Mammary epithelial cell (primary cell): Measurements from ENCODE around the gene CD2AP.

Source experiments
- EZH2 ChIP-seq: IDR thresholded peaks from 2 replicates; pipeline ENCODE4 v1.6.1; 2012; ENCODE audit warnings: low read length, inconsistent platforms, borderline replicate concordance
- TF ChIP-seq, protein P1 (sequence below), 2 donors: IDR thresholded peaks in 1 of 2; conservative IDR thresholded peaks in 1 of 2; 2 replicates each; pipeline ENCODE4 v1.5.1; 2011 to 2012; ENCODE audit warnings: inconsistent platforms in 2 of 2, low read length in 2 of 2, mild to moderate bottlenecking in 2 of 2, control low read depth in 1 of 2, low read depth in 1 of 2; ENCODE audit not compliant: insufficient read depth in 1 of 2; ENCODE audit errors: extremely low read depth in 1 of 2

DNA sequence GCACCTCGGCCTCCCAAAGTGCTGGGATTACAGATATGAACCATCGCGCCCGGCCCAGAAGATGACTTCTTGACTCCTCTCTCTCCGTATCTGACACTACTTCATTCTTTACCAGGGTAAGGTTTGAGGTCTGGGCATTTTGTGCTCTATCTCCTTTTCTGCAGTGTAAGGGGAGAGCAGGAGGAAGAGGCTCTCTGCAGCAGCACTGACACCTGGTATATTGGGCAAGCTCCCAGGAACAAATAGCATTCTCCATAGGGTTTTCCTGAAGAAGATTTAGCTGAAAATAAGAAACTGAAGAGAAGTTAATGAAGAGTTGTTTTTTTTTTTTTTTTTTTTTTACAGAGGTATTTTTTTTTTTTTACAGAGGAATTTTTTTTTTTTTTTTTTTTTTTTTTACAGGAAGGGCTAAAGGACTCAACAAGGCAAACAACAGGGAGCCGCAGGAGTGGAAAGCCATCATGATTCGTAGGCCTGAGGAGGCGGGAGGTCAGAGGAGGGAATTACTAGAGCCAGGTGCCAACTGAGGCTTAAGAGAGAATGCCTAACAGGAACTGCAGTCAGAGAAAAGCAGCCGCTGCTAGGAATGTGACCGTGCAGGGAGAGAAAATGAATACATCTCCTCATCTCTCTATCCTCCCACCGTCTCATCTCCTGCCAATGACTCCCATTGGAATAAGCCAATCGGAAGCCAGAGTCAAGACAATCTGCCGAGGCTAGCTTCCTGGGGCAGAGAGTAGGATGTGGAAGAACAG, 186.1 kb downstream of the CD2AP start:
- no peak for TF ChIP-seq EZH2
- TF ChIP-seq, protein P1, sequence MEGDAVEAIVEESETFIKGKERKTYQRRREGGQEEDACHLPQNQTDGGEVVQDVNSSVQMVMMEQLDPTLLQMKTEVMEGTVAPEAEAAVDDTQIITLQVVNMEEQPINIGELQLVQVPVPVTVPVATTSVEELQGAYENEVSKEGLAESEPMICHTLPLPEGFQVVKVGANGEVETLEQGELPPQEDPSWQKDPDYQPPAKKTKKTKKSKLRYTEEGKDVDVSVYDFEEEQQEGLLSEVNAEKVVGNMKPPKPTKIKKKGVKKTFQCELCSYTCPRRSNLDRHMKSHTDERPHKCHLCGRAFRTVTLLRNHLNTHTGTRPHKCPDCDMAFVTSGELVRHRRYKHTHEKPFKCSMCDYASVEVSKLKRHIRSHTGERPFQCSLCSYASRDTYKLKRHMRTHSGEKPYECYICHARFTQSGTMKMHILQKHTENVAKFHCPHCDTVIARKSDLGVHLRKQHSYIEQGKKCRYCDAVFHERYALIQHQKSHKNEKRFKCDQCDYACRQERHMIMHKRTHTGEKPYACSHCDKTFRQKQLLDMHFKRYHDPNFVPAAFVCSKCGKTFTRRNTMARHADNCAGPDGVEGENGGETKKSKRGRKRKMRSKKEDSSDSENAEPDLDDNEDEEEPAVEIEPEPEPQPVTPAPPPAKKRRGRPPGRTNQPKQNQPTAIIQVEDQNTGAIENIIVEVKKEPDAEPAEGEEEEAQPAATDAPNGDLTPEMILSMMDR (conservative IDR thresholded peaks at IDR 0.05 in 1 of 2, IDR thresholded peaks at IDR 0.05 in 1 of 2; ENCODE audit: extremely low read depth in 1 of 2, insufficient read depth in 1 of 2, low read depth in 1 of 2, low read length in 2 of 2): no peak
